SJSA1 (cell line): ENCODE results near the gene FAM237A. TPM values are rescaled to one million over a fixed set of nuclear protein-coding genes. Genes with fewer than 3 reads are reported as not detected.

Experiments used
- DNase-seq, 2 experiments: peaks; one replicate each; pipeline ENCODE4 v3.0.0-alpha.2; 2015 to 2020; ENCODE audit warnings: low spot score in 2 of 2, low read depth in 1 of 2
- H3K27ac ChIP-seq: fragments of 250-450 bp; sonication (Bioruptor Pico); 2 replicates; pipeline ENCODE4 v1.5.1; 2020; ENCODE audit warnings: mild to moderate bottlenecking, moderate library complexity
- H3K27me3 ChIP-seq: fragments of 250-450 bp; sonication (Bioruptor Pico); replicated peaks from 2 replicates; pipeline ENCODE4 v1.5.1; 2020; ENCODE audit warnings: mild to moderate bottlenecking, moderate library complexity
- H3K36me3 ChIP-seq: fragments of 250-450 bp; sonication (Bioruptor Pico); 2 replicates; pipeline ENCODE4 v1.5.1; 2020; ENCODE audit warnings: mild to moderate bottlenecking
- H3K4me1 ChIP-seq: fragments of 250-450 bp; sonication (Bioruptor Pico); replicated peaks from 2 replicates; pipeline ENCODE4 v1.6.1; 2021; ENCODE audit warnings: mild to moderate bottlenecking
- H3K4me3 ChIP-seq: fragments of 250-450 bp; sonication (Bioruptor Pico); 2 replicates; pipeline ENCODE4 v1.5.1; 2020; ENCODE audit warnings: mild to moderate bottlenecking
- H3K9me3 ChIP-seq: fragments of 250-450 bp; sonication (Bioruptor Pico); replicated peaks from 2 replicates; pipeline ENCODE4 v1.5.1; 2020; ENCODE audit warnings: mild to moderate bottlenecking
- total RNA-seq: library from RNA; depleted of rRNA; stranded (reverse); fragments of >200 nt; shearing (Covaris generic); gene quantifications from 2 replicates; pipeline ENCODE4 v1.2.3, GENCODE V29; 2014; rRNA removed

The FAM237A gene
- total RNA-seq = not detected in 2 replicates

GRCh38 chr2:206642075-206643025 is at the start of gene FAM237A:
TSS of gene FAM237A (plus strand) at chr2:206642487. CDS start at chr2:206644237, 1,750 bp downstream.
- peak; percentile 14 to 46 for DNase-seq
- Histone ChIP-seq H3K27me3 (no peaks in the 10 kb centered on the region), H3K4me3 (no peak within 1 kb of the TSS), H3K27ac (no peak within 1 kb of the TSS), H3K36me3 (no peaks in the 10 kb centered on the region), H3K4me1 (no peaks in the 10 kb centered on the region), H3K9me3 (no peaks in the 10 kb centered on the region)

GRCh38 chr2:206597717-206598218 is 44.5 kb upstream of the FAM237A start:
- Histone ChIP-seq H3K9me3 (no peaks in the 10 kb centered on the region), H3K4me1 (no peaks in the 10 kb centered on the region), H3K4me3 (no peak overlapping the region), H3K36me3 (no peaks in the 10 kb centered on the region), H3K27ac (no peak overlapping the region), H3K27me3 (peaks cover 2% of the 10 kb centered on the region; the same call in 1 of the 2 replicates)
- no peak for DNase-seq

GRCh38 chr2:206603243-206603642 is 39.0 kb upstream of the FAM237A start:
- Histone ChIP-seq H3K9me3 (no peaks in the 10 kb centered on the region; the same call in 1 of the 2 replicates), H3K4me3 (no peak overlapping the region), H3K4me1 (no peaks in the 10 kb centered on the region), H3K27me3 (peaks cover 12% of the 10 kb centered on the region; the same call in 1 of the 2 replicates), H3K27ac (no peak overlapping the region), H3K36me3 (no peaks in the 10 kb centered on the region)
- no peak for DNase-seq

- H3K9me3 ChIP-seq = no peaks in the 10 kb centered on the region; the same call in 1 of the 2 replicates
- no peak overlapping the region for H3K4me3 ChIP-seq
- no peak for DNase-seq
- no peaks in the 10 kb centered on the region for H3K36me3 ChIP-seq
- H3K4me1 ChIP-seq = peaks cover 9% of the 10 kb centered on the region
- H3K27me3 ChIP-seq = peaks cover 16% of the 10 kb centered on the region
- H3K27ac ChIP-seq = no peak overlapping the region
Measured at GRCh38 chr2:206610451-206610850, 31.8 kb upstream of the FAM237A start.

- Histone ChIP-seq H3K4me3 (no peak overlapping the region), H3K4me1 (peaks cover 16% of the 10 kb centered on the region), H3K27ac (no peak overlapping the region), H3K9me3 (no peaks in the 10 kb centered on the region), H3K36me3 (no peaks in the 10 kb centered on the region), H3K27me3 (peaks cover 16% of the 10 kb centered on the region)
- no peak for DNase-seq
Measured at GRCh38 chr2:206611191-206611590, 31.1 kb upstream of the FAM237A start.

- Histone ChIP-seq H3K4me3 (no peak overlapping the region), H3K27ac (no peak overlapping the region), H3K36me3 (no peaks in the 10 kb centered on the region), H3K4me1 (peaks cover 22% of the 10 kb centered on the region), H3K9me3 (no peaks in the 10 kb centered on the region), H3K27me3 (peaks cover 16% of the 10 kb centered on the region)
- no peak for DNase-seq
Measured at GRCh38 chr2:206611736-206612135, 30.6 kb upstream of the FAM237A start.

GRCh38 chr2:206614811-206615210 is 27.5 kb upstream of the FAM237A start:
- Histone ChIP-seq H3K9me3 (no peaks in the 10 kb centered on the region), H3K4me3 (no peak overlapping the region), H3K4me1 (peaks cover 25% of the 10 kb centered on the region), H3K27ac (peak overlapping the region; percentile 53), H3K36me3 (no peaks in the 10 kb centered on the region), H3K27me3 (0 out of 2 replicates have a peak, but pooled peaks cover 3% of the 10 kb centered on the region)
- DNase-seq = peak; percentile 50 to 66

- H3K36me3 ChIP-seq = no peaks in the 10 kb centered on the region
- H3K4me1 ChIP-seq = peaks cover 25% of the 10 kb centered on the region
- H3K27ac ChIP-seq = peak overlapping the region; percentile 53
- no peaks in the 10 kb centered on the region for H3K27me3 ChIP-seq
- no peak overlapping the region for H3K4me3 ChIP-seq
- no peaks in the 10 kb centered on the region for H3K9me3 ChIP-seq
- no peak for DNase-seq
Measured at GRCh38 chr2:206615417-206616089, 26.7 kb upstream of the FAM237A start.

GRCh38 chr2:206616151-206616550 is 26.1 kb upstream of the FAM237A start:
- Histone ChIP-seq H3K4me3 (no peak overlapping the region), H3K4me1 (peaks cover 25% of the 10 kb centered on the region), H3K9me3 (no peaks in the 10 kb centered on the region), H3K36me3 (no peaks in the 10 kb centered on the region), H3K27ac (peak overlapping the region; percentile 21; the same call in 1 of the 2 replicates), H3K27me3 (no peaks in the 10 kb centered on the region)
- peak; percentile 41 to 42 for DNase-seq

- Histone ChIP-seq H3K4me1 (peaks cover 25% of the 10 kb centered on the region), H3K9me3 (no peaks in the 10 kb centered on the region), H3K27me3 (no peaks in the 10 kb centered on the region), H3K36me3 (no peaks in the 10 kb centered on the region), H3K27ac (no peak overlapping the region), H3K4me3 (no peak overlapping the region)
- no peak for DNase-seq
Measured at GRCh38 chr2:206619011-206619410, 23.3 kb upstream of the FAM237A start.

GRCh38 chr2:206626108-206626507 is 16.2 kb upstream of the FAM237A start:
- no peak overlapping the region for H3K4me3 ChIP-seq
- H3K27ac ChIP-seq = no peak overlapping the region
- H3K27me3 ChIP-seq = no peaks in the 10 kb centered on the region; the same call in 1 of the 2 replicates
- no peaks in the 10 kb centered on the region for H3K4me1 ChIP-seq
- no peaks in the 10 kb centered on the region for H3K9me3 ChIP-seq
- no peaks in the 10 kb centered on the region for H3K36me3 ChIP-seq
- no peak for DNase-seq

- Histone ChIP-seq H3K9me3 (no peaks in the 10 kb centered on the region), H3K27me3 (no peaks in the 10 kb centered on the region; the same call in 1 of the 2 replicates), H3K4me1 (no peaks in the 10 kb centered on the region), H3K27ac (no peak overlapping the region), H3K4me3 (no peak overlapping the region), H3K36me3 (no peaks in the 10 kb centered on the region)
- no peak for DNase-seq
Measured at GRCh38 chr2:206627632-206628031, 14.7 kb upstream of the FAM237A start.

- no peaks in the 10 kb centered on the region for H3K4me1 ChIP-seq
- no peak overlapping the region for H3K4me3 ChIP-seq
- no peaks in the 10 kb centered on the region for H3K9me3 ChIP-seq
- H3K27me3 ChIP-seq = no peaks in the 10 kb centered on the region; the same call in 1 of the 2 replicates
- DNase-seq = no peak
- H3K27ac ChIP-seq = no peak overlapping the region
- no peaks in the 10 kb centered on the region for H3K36me3 ChIP-seq
Measured at GRCh38 chr2:206631340-206631739, 10.9 kb upstream of the FAM237A start.
